ENCODE data around the gene NMD3.
"Not testable (repeated sequence)": the region's sequence is repeated elsewhere in the genome, so short reads cannot be mapped to it uniquely, and the experiment has no call there.

Gene NMD3

DNA sequence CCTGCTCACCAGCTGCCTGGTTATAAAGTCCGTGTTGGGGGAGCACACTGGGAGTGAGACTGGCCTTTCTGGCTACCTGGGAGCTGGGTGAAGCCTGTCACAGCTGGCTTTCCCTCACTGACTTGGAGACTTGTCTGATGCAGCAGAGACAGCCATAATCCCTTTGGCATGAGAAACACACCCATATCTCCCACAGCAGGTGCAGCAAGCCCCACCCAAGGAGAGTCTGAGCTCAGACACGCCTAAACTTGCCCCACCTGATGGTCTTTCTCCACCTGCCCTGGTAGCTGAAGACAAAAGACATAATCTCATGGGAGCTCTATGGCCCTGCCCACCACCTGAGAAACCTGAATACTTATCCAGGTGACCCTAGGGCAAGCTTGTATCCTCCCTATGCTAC, 54.8 kb downstream of the NMD3 start:
- no peak for DNase-seq (ENCODE audit: low read depth in 2 of 3, low spot score in 2 of 3)

GRCh38 chr3:161282387-161282786, 61.3 kb downstream of the NMD3 start:
- not testable (repeated sequence) for DNase-seq (ENCODE audit: low read depth in 2 of 3, low spot score in 2 of 3)

DNA sequence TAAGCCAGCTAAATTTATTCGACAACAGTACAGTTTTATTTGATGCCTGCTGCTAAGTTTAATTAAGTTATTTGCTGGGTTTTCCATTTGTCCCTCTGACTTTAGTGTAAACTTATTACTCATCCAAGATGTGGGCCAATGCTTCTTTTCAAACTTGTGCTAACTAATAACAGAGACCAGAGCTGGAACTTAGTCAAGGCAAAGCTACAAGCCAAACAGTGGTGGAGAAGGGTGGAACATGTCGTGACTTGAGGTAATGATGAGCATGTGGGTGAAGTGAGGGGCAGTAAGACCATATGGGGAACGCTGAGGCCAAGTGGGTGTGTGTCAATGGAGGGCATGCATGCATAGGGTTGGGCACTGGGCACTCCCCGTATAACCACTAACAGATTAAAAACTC, 63.9 kb downstream of the NMD3 start:
- DNase-seq (ENCODE audit: low read depth in 2 of 3, low spot score in 2 of 3) = no peak

DNA sequence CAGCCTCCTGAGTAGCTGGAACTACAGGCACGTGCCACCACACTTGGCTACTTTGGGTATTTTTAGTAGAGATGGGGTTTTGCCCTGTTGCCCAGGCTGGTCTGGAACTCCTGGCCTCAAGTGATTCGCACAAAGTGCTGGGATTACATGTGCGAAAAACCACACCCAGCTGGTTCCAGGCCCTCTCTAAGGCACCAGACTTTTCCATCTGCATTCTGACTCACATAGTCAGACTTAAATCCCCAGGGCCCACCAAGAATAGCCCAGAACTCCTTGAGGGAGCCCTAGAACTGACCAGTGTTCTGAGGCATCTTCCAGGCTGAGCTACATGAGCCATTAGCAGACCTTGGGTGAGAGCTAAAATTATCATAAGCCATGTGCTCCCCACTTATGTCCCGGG, 68.1 kb downstream of the NMD3 start:
- no peak for DNase-seq (ENCODE audit: low read depth in 2 of 3, low spot score in 2 of 3)

DNA sequence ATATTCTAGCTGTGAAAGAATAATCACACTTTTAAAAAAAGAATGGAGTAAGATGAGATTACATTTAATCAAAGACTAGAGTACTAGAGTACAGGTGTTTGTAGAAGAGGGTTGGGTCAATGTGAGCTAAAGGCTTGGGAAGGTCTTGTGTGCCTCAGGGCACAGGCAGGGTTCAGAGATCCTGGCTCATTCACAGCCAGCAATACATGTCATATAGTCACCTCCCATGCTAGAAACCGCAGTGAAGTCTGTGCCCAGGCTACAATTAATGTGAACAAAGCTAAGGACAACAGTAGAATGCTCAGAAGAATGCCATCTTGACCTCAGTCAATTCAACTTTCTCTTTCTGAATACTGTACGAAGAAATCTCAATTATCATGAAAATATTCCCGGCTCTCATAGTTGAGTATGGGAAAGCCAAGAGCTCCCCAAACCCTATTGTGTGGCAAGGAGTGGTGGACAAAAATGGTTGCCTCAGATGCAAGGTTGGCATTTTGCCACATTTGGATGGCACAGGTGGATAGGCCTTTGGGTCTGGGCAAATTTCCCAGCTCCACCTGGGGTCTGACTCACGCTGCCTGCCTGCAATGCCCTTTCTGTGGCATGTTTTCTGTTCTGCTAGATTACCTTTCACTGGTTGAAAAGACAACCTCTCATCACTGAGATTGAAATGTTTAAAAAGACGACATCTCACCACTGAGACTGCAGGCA, 70.2 kb downstream of the NMD3 start:
- no peak for DNase-seq (ENCODE audit: low read depth in 2 of 3, low spot score in 2 of 3)

- DNase-seq (ENCODE audit: low read depth in 2 of 3, low spot score in 2 of 3) = no peak
Measured at GRCh38 chr3:161293381-161293780, 72.3 kb downstream of the NMD3 start.

DNA sequence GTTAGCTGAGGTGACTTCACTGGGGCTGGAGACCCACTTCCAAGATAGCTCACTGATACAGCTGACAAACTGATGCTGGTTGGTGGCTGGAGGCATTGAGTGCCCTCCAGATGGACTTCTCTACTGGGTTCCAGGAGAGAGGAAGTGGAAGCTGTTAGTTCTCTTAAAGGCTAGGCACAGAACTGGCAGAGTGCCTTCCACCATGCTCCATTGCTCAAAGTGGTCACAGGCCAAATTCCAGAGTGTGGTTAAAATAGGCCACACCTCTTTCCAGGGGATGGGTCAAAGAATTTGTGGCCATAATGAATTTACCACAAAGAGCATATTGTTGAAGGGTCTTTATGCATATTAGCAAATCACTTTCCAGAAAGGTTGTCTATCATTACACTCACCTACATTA, 74.2 kb downstream of the NMD3 start:
- no peak for DNase-seq (ENCODE audit: low read depth in 2 of 3, low spot score in 2 of 3)

DNA sequence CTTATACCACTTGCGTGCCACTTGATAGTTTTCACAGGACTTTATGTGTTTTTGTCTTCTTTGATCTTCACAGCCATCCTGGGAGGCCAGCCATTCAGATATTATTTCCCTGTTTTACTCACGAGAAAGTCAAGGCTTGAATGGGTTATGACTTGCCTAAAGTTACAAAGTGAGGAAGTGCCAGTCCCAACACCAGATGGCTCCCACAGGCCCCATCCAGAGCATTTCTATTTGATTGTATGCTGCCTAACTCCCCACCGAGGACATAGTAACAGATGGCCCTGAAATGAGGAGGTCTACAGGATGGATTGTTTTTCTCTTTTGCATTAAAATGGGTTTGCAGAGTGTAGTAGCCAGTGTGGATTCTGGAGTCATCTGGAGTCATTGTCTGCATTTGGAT, 75.7 kb downstream of the NMD3 start:
- DNase-seq (ENCODE audit: low read depth in 2 of 3, low spot score in 2 of 3) = no peak
